ENCODE data around the gene OR5AN1.

GRCh38 chr11:59356561-59356960, 2.1 kb upstream of the OR5AN1 start:
- TF ChIP-seq, protein P1, sequence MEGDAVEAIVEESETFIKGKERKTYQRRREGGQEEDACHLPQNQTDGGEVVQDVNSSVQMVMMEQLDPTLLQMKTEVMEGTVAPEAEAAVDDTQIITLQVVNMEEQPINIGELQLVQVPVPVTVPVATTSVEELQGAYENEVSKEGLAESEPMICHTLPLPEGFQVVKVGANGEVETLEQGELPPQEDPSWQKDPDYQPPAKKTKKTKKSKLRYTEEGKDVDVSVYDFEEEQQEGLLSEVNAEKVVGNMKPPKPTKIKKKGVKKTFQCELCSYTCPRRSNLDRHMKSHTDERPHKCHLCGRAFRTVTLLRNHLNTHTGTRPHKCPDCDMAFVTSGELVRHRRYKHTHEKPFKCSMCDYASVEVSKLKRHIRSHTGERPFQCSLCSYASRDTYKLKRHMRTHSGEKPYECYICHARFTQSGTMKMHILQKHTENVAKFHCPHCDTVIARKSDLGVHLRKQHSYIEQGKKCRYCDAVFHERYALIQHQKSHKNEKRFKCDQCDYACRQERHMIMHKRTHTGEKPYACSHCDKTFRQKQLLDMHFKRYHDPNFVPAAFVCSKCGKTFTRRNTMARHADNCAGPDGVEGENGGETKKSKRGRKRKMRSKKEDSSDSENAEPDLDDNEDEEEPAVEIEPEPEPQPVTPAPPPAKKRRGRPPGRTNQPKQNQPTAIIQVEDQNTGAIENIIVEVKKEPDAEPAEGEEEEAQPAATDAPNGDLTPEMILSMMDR (IDR thresholded peaks at IDR 0.05) = no peak
- TF ChIP-seq POLR2A (IDR thresholded peaks at IDR 0.05) (no peak), POLR2AphosphoS5 (IDR thresholded peaks at IDR 0.05) (no peak)
